Aorta (tissue), 5 donors: ENCODE results near the gene SH3PXD2B. TPM values are rescaled to one million over a fixed set of nuclear protein-coding genes. Genes with fewer than 3 reads are reported as not detected.
"Not testable (repeated sequence)": the region's sequence is repeated elsewhere in the genome, so short reads cannot be mapped to it uniquely, and the experiment has no call there.

Experiments used
- ATAC-seq: fragments of 200-7000 bp; cut with Tn5 transposase; one replicate; pipeline ENCODE4 v1.9.1; 2022; ENCODE audit warnings: moderate library complexity; ENCODE audit not compliant: low FRiP score
- DNase-seq, 2 donors: peaks; one replicate each; pipeline ENCODE4 v3.0.0-alpha.2; 2020
- H3K27ac ChIP-seq, 2 donors: one replicate each; pipeline ENCODE4 v1.5.1; 2013; ENCODE audit warnings: low read length in 2 of 2, mild to moderate bottlenecking in 2 of 2, moderate library complexity in 2 of 2, control low read depth in 1 of 2, inconsistent platforms in 1 of 2, low read depth in 1 of 2
- H3K27me3 ChIP-seq, 2 donors: one replicate each; pipeline ENCODE4 v1.6.1; 2013; ENCODE audit warnings: control low read depth in 1 of 2, low read length in 1 of 2, mild to moderate bottlenecking in 1 of 2, moderate library complexity in 1 of 2; ENCODE audit not compliant: insufficient read depth in 2 of 2, control insufficient read depth in 1 of 2
- H3K36me3 ChIP-seq, 2 donors: one replicate each; pipeline ENCODE4 v1.6.1; 2013; ENCODE audit warnings: control low read depth in 1 of 2, low read length in 1 of 2, mild to moderate bottlenecking in 1 of 2; ENCODE audit not compliant: insufficient read depth in 2 of 2, control insufficient read depth in 1 of 2
- H3K4me1 ChIP-seq, 2 donors: one replicate each; pipeline ENCODE4 v1.6.1; 2013; ENCODE audit warnings: low read length in 2 of 2, control low read depth in 1 of 2, mild to moderate bottlenecking in 1 of 2, moderate library complexity in 1 of 2; ENCODE audit not compliant: insufficient read depth in 2 of 2, control insufficient read depth in 1 of 2
- H3K4me3 ChIP-seq, 2 donors: one replicate each; pipeline ENCODE4 v1.5.1; 2013; ENCODE audit warnings: low read length in 2 of 2, control low read depth in 1 of 2, mild to moderate bottlenecking in 1 of 2
- H3K9me3 ChIP-seq: one replicate; pipeline ENCODE4 v1.6.1; 2013; ENCODE audit warnings: mild to moderate bottlenecking, low read length; ENCODE audit not compliant: control insufficient read depth
- WGBS, 2 donors: extraction: QIAGEN DNeasy Blood & Tissue Kit; methylation state at CpG; one replicate each; pipeline ENCODE4 v1.1.7; 2013; 5-methylcytosine and 5-hydroxymethylcytosine counted together
- intact Hi-C, 2 donors: fragments of 100-400 bp; cut with DNase I; formaldehyde crosslinking; loops; one replicate each; pipeline versions ENCODE4 v1.14.2 to v1.15.0; 2022
- polyA plus RNA-seq, 2 donors: library from polyadenylated mRNA; stranded (reverse); fragments of 200-250 nt; gene quantifications; one replicate each; pipeline ENCODE4 v1.2.3, GENCODE V29; 2013
- total RNA-seq, 2 donors: library from RNA; stranded (reverse); fragmentation: NEBNext Ultra II Directional; extraction: Animal tissue kit (Norgen Biotek cat#: 25700); gene quantifications; one replicate each; pipeline ENCODE4 v1.2.1, GENCODE V29; 2021
- donor health status: healthy with polysubstance abuse.
- donor health status: Bipolar disorder and iron deficiency.
- donor health status: DM: no; HTN: no; CAD: no.
- donor health status: DM: no; HTN: no; CAD: no.
- donor health status: DM: yes; HTN: yes; CAD: no.

The SH3PXD2B gene
- total and polyA plus RNA-seq, 4 donors, result 4.5 to 69.1 (median 25.3) TPM

DNA sequence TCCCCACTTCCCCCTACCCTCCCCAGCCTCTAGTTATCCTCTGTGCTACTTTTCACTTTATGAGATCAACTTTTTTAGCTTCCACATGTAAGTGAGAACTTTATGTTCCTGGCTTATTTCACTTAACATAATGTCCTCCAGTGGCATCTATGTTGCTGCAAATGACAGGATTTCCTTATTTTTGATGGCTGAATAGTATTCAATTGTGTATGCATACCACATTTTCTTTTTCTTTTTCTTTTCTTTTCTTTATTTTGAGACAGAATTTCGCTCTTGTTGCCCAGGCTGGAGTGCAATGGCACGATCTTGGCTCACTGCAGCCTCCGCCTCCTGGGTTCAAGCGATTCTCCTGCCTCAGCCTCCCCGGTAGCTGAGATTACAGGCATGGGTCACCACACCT is 44.8 kb downstream of the SH3PXD2B start:
- H3K4me1 ChIP-seq, intact Hi-C loops: not testable (repeated sequence)

GRCh38 chr5:172407822-172408221 is 46.5 kb downstream of the SH3PXD2B start:
- Histone ChIP-seq H3K27me3 (no peaks in the 10 kb centered on the region), H3K27ac (no peak overlapping the region), H3K36me3 (peaks cover 0 to 2% of the 10 kb centered on the region in 2 donors), H3K4me1 (peaks cover 0 to 7% of the 10 kb centered on the region in 2 donors), H3K9me3 (no peaks in the 10 kb centered on the region), H3K4me3 (no peak overlapping the region)
- intact Hi-C loops, result no loop called here
- DNase-seq (peak in 1 of 2 donors; percentile 82), ATAC-seq (no peak)
- whole genome bisulfite sequencing, 2 donors, result 58 to 65% methylated on average over 9 of the region's 9 CpGs

More for the DNA sequence above, 44.8 kb downstream of the SH3PXD2B start:
- not testable (repeated sequence) for H3K27me3 ChIP-seq, H3K9me3 ChIP-seq, ATAC-seq, DNase-seq, H3K36me3 ChIP-seq, H3K27ac ChIP-seq, H3K4me3 ChIP-seq
- WGBS, 2 donors, result 96 to 97% methylated on average over 5 of the region's 5 CpGs

DNA sequence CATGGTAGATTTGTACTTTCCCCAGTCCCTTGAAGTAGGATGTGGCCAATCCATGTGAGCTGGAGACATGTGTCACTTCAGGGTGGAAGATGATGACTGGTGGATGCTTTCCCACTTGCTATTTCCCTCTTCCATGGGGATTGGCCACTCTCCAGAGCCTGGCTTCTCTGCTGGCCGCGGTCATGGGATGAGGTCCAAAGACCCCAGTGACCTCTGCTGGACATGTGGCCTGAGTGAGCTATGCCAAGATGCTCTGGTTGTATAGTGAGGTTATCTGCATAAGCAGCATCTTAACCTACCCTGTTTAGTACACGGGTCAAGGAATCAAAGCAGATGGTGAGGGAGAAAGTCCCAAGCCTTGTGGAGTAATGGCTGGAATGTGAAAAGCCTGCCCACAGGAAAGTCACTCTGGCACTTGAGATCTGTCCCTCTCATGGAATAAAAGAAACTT is 47.1 kb downstream of the SH3PXD2B start:
- Histone ChIP-seq H3K4me1 (peaks cover 0 to 7% of the 10 kb centered on the region in 2 donors), H3K27me3 (no peaks in the 10 kb centered on the region), H3K27ac (no peak overlapping the region), H3K4me3 (no peak overlapping the region), H3K9me3 (no peaks in the 10 kb centered on the region), H3K36me3 (peaks cover 0 to 2% of the 10 kb centered on the region in 2 donors)
- no peak for ATAC-seq
- WGBS, 2 donors, result 11 to 14% methylated on average over 3 of the region's 3 CpGs
- no peak for DNase-seq
- intact Hi-C loops, result no loop called here

DNA sequence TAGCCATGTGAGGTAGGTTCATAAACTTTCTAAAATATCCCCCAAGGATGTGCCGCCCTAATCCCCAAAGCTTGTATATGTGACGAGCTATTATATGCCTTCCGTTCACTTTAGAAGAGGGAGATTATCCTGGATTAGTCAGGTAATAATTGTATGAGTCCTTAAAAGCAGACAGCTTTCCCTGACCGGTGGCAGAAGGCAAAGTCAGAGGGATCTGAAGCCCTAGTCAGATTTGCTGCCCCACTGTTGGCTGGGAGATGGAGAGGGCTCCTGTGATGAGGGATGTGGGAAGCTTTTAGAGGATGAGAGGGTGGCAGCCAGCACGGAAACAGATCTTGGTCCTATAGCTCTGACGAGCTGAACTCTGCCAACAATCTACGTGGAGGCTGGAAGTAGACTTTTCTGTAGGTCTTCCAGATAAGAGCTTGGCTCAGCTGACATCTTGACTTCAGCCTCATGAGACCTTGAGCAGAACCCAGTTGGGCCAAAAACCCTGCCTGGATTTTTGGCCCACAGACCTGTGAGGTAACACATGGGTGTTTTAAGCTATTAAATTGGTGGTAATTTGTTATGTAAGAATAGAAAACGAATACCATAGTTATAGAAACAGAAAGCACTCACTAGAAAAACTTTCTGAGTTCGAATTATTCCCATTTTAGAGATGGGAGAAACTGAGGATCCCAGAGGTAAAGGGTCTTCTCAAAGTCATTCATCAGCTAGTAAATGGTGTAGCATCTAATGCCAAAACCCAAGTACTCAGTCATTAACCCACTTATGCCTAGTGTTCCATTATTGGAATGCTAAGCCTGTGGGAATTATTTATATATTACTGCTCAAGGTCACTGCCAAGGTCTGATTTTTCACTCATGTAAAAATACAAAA is 48.9 kb downstream of the SH3PXD2B start:
- no peak for ATAC-seq
- WGBS, 2 donors, result 47 to 54% methylated on average over 9 of the region's 9 CpGs
- intact Hi-C loops, result no loop called here
- H3K9me3 ChIP-seq, result no peaks in the 10 kb centered on the region
- peaks cover 0 to 2% of the 10 kb centered on the region in 2 donors for H3K36me3 ChIP-seq
- H3K27me3 ChIP-seq, result no peaks in the 10 kb centered on the region
- H3K4me1 ChIP-seq, result peaks cover 0 to 7% of the 10 kb centered on the region in 2 donors
- H3K27ac ChIP-seq, result no peak overlapping the region
- DNase-seq, result no peak
- no peak overlapping the region for H3K4me3 ChIP-seq

GRCh38 chr5:172404746-172405145 is 49.6 kb downstream of the SH3PXD2B start:
- Histone ChIP-seq H3K4me3 (no peak overlapping the region), H3K36me3 (peaks cover 0 to 2% of the 10 kb centered on the region in 2 donors), H3K27me3 (no peaks in the 10 kb centered on the region), H3K9me3 (no peaks in the 10 kb centered on the region), H3K4me1 (peaks cover 0 to 7% of the 10 kb centered on the region in 2 donors), H3K27ac (no peak overlapping the region)
- no peak for ATAC-seq
- DNase-seq, result no peak
- intact Hi-C loops, result no loop called here
- WGBS, 2 donors, result 89 to 91% methylated on average over 4 of the region's 4 CpGs

- H3K27me3 ChIP-seq, result no peaks in the 10 kb centered on the region
Observed at GRCh38 chr5:172403817-172404216, 50.5 kb downstream of the SH3PXD2B start.

GRCh38 chr5:172403189-172403796 is 51.0 kb downstream of the SH3PXD2B start:
- peaks cover 0 to 7% of the 10 kb centered on the region in 2 donors for H3K4me1 ChIP-seq
- H3K9me3 ChIP-seq, result no peaks in the 10 kb centered on the region
- DNase-seq (peak; percentile 85 to 88), ATAC-seq (peak; percentile 95)
- intact Hi-C loops, result no loop called here
- H3K27me3 ChIP-seq, result no peaks in the 10 kb centered on the region
- WGBS, 2 donors, result 3 to 8% methylated on average over 11 of the region's 11 CpGs
- H3K27ac ChIP-seq, result peak overlapping the region; percentile 43 to 70
- H3K4me3 ChIP-seq, result no peak overlapping the region
- peaks cover 0 to 2% of the 10 kb centered on the region in 2 donors for H3K36me3 ChIP-seq

More at GRCh38 chr5:172403817-172404216, 50.5 kb downstream of the SH3PXD2B start:
- H3K27ac ChIP-seq, result peak overlapping the region; percentile 21 to 70
- DNase-seq (no peak), ATAC-seq (peak; percentile 78)
- WGBS, 2 donors, result 6 to 11% methylated on average over 7 of the region's 7 CpGs
- H3K36me3 ChIP-seq, result peaks cover 0 to 2% of the 10 kb centered on the region in 2 donors
- H3K9me3 ChIP-seq, result no peaks in the 10 kb centered on the region
- intact Hi-C loops, result no loop called here
- H3K4me3 ChIP-seq, result no peak overlapping the region
- H3K4me1 ChIP-seq, result peaks cover 0 to 7% of the 10 kb centered on the region in 2 donors

GRCh38 chr5:172402531-172403188 is 51.7 kb downstream of the SH3PXD2B start:
- Histone ChIP-seq H3K4me1 (peaks cover 0 to 7% of the 10 kb centered on the region in 2 donors), H3K27me3 (no peaks in the 10 kb centered on the region), H3K9me3 (no peaks in the 10 kb centered on the region), H3K4me3 (no peak overlapping the region), H3K27ac (peak overlapping the region in 1 of 2 donors; percentile 11), H3K36me3 (peaks cover 0 to 2% of the 10 kb centered on the region in 2 donors)
- 32 to 37% methylated on average over 13 of the region's 13 CpGs for WGBS, 2 donors
- intact Hi-C loops, result no loop called here
- peak in 1 of 2 donors; percentile 69 for DNase-seq
- ATAC-seq, result no peak
